ENCODE data around the gene PTGDR. TPM values are rescaled to one million over a fixed set of nuclear protein-coding genes. Genes with fewer than 3 reads are reported as not detected.

PTGDR gene
- total RNA-seq, 5 donors from 2014 or later (not counting 1 experiment from before 2014, with no cell fraction given): 1.8 to 8.9 (median 5.2) TPM

GRCh38 chr14:52275372-52275771 lies 7.9 kb downstream of the PTGDR start:
- Histone ChIP-seq H3K4me1 (ENCODE audit: control insufficient read depth in 1 of 2, extremely low read depth in 1 of 2, insufficient read depth in 2 of 2, low read length in 2 of 2) (peaks cover 0 to 12% of the 10 kb centered on the region in 2 experiments), H3K9me3 (no peaks in the 10 kb centered on the region), H3K4me3 (ENCODE audit: control insufficient read depth in 1 of 2, extremely low read depth in 1 of 2, low read length in 1 of 2) (no peak overlapping the region), H3K27ac (ENCODE audit: low read length) (no peak overlapping the region), H3K27me3 (replicated peaks in 1 of 2; ENCODE audit: control insufficient read depth in 2 of 2, extremely low read depth in 1 of 2, insufficient read depth in 2 of 2, low read length in 1 of 2) (no peaks in the 10 kb centered on the region), H3K36me3 (ENCODE audit: control insufficient read depth in 2 of 2, extremely low read depth in 1 of 2, insufficient read depth in 1 of 2, low read length in 1 of 2) (peaks cover 0 to 4% of the 10 kb centered on the region in 2 donors)
- H3K4me3 Mint-ChIP-seq: no peak overlapping the region
- H3K36me3 Mint-ChIP-seq: peaks cover 13% of the 10 kb centered on the region
- H3K4me1 Mint-ChIP-seq: peaks cover 6 to 40% (median 11%) of the 10 kb centered on the region in 3 donors
- no peak overlapping the region for H3K27ac Mint-ChIP-seq
- H3K9me3 Mint-ChIP-seq: no peaks in the 10 kb centered on the region
- ChIA-PET CTCF (interaction anchor here in 1 of 2 donors (0.9 kb wide), 1 partner anchor 306 kb away, joined by 3 read pairs; no protein-coding TSS in a partner anchor), POLR2A (no interaction called here)
- DNase-seq: no peak
- peaks cover 4% of the 10 kb centered on the region in 2 donors for H3K27me3 Mint-ChIP-seq
- ATAC-seq (replicated peaks in 1 of 4): no peak
- WGBS (ENCODE audit: insufficient coverage): no CpG with 5 or more reads among the region's 3 CpGs

- 93% methylated on average over 3 of the region's 4 CpGs for WGBS (ENCODE audit: insufficient coverage)
- ChIA-PET POLR2A (no interaction called here), CTCF (no interaction called here)
- H3K27me3 ChIP-seq (replicated peaks in 1 of 2; ENCODE audit: control insufficient read depth in 2 of 2, extremely low read depth in 1 of 2, insufficient read depth in 2 of 2, low read length in 1 of 2): no peaks in the 10 kb centered on the region
- Mint-ChIP-seq H3K4me1 (peaks cover 17 to 41% (median 18%) of the 10 kb centered on the region in 3 donors), H3K9me3 (no peaks in the 10 kb centered on the region), H3K27me3 (peaks cover 0 to 1% of the 10 kb centered on the region in 2 donors), H3K27ac (no peak overlapping the region), H3K4me3 (no peak overlapping the region), H3K36me3 (peaks cover 13% of the 10 kb centered on the region)
- ATAC-seq (replicated peaks in 1 of 4) (no peak), DNase-seq (no peak)
- H3K27ac ChIP-seq (ENCODE audit: low read length): no peak overlapping the region
- H3K4me3 ChIP-seq (ENCODE audit: control insufficient read depth in 1 of 2, extremely low read depth in 1 of 2, low read length in 1 of 2): no peak overlapping the region
- peaks cover 0 to 6% of the 10 kb centered on the region in 2 experiments for H3K4me1 ChIP-seq (ENCODE audit: control insufficient read depth in 1 of 2, extremely low read depth in 1 of 2, insufficient read depth in 2 of 2, low read length in 2 of 2)
- H3K9me3 ChIP-seq: no peaks in the 10 kb centered on the region
- H3K36me3 ChIP-seq (ENCODE audit: control insufficient read depth in 2 of 2, extremely low read depth in 1 of 2, insufficient read depth in 1 of 2, low read length in 1 of 2): peaks cover 0 to 4% of the 10 kb centered on the region in 2 donors
Observed at GRCh38 chr14:52277552-52277951, 10.1 kb downstream of the PTGDR start.

GRCh38 chr14:52279408-52279807 lies 11.9 kb downstream of the PTGDR start:
- H3K27ac ChIP-seq (ENCODE audit: low read length): no peak overlapping the region
- CTCF ChIA-PET: no interaction called here
- peaks cover 13% of the 10 kb centered on the region for H3K36me3 Mint-ChIP-seq

GRCh38 chr14:52283099-52283498 lies 15.6 kb downstream of the PTGDR start:
- no peak overlapping the region for H3K27ac ChIP-seq (ENCODE audit: low read length)
- Mint-ChIP-seq H3K36me3 (peaks cover 1% of the 10 kb centered on the region), H3K4me1 (peaks cover 42 to 60% (median 50%) of the 10 kb centered on the region in 3 donors), H3K4me3 (no peak overlapping the region), H3K27ac (no peak overlapping the region), H3K9me3 (no peaks in the 10 kb centered on the region), H3K27me3 (no peaks in the 10 kb centered on the region)
- ChIA-PET CTCF (no interaction called here), POLR2A (interaction anchor here in 1 of 2 donors (0.6 kb wide), 1 partner anchor 31 kb away, joined by 3 read pairs; the partner anchor contains the start of gene PTGER2)
- no peak overlapping the region for H3K4me3 ChIP-seq (ENCODE audit: control insufficient read depth in 1 of 2, extremely low read depth in 1 of 2, low read length in 1 of 2)
- peaks cover 19 to 27% of the 10 kb centered on the region in 2 experiments for H3K4me1 ChIP-seq (ENCODE audit: control insufficient read depth in 1 of 2, extremely low read depth in 1 of 2, insufficient read depth in 2 of 2, low read length in 2 of 2)
- H3K36me3 ChIP-seq (ENCODE audit: control insufficient read depth in 2 of 2, extremely low read depth in 1 of 2, insufficient read depth in 1 of 2, low read length in 1 of 2): no peaks in the 10 kb centered on the region
- WGBS (ENCODE audit: insufficient coverage): no CpG with 5 or more reads among the region's 2 CpGs
- ATAC-seq (replicated peaks in 1 of 4): no peak
- no peaks in the 10 kb centered on the region for H3K9me3 ChIP-seq
- no peak for DNase-seq
- no peaks in the 10 kb centered on the region for H3K27me3 ChIP-seq (replicated peaks in 1 of 2; ENCODE audit: control insufficient read depth in 2 of 2, extremely low read depth in 1 of 2, insufficient read depth in 2 of 2, low read length in 1 of 2)

More at GRCh38 chr14:52279408-52279807, 11.9 kb downstream of the PTGDR start:
- DNase-seq (no peak), ATAC-seq (replicated peaks in 1 of 4) (no peak)
- H3K9me3 Mint-ChIP-seq: no peaks in the 10 kb centered on the region
- Histone ChIP-seq H3K9me3 (no peaks in the 10 kb centered on the region), H3K4me1 (ENCODE audit: control insufficient read depth in 1 of 2, extremely low read depth in 1 of 2, insufficient read depth in 2 of 2, low read length in 2 of 2) (peaks cover 0 to under 1% of the 10 kb centered on the region in 2 experiments), H3K27me3 (replicated peaks in 1 of 2; ENCODE audit: control insufficient read depth in 2 of 2, extremely low read depth in 1 of 2, insufficient read depth in 2 of 2, low read length in 1 of 2) (no peaks in the 10 kb centered on the region), H3K36me3 (ENCODE audit: control insufficient read depth in 2 of 2, extremely low read depth in 1 of 2, insufficient read depth in 1 of 2, low read length in 1 of 2) (peaks cover 0 to 4% of the 10 kb centered on the region in 2 donors), H3K4me3 (ENCODE audit: control insufficient read depth in 1 of 2, extremely low read depth in 1 of 2, low read length in 1 of 2) (no peak overlapping the region)
- no peak overlapping the region for H3K27ac Mint-ChIP-seq
- peaks cover 0 to 1% of the 10 kb centered on the region in 2 donors for H3K27me3 Mint-ChIP-seq
- no CpG with 5 or more reads among the region's 3 CpGs for WGBS (ENCODE audit: insufficient coverage)
- POLR2A ChIA-PET: interaction anchor here (0.6 to 0.7 kb wide), 2 partner anchors 31 to 295 kb away, joined by 3 read pairs; no protein-coding TSS in a partner anchor
- peaks cover 14 to 34% (median 18%) of the 10 kb centered on the region in 3 donors for H3K4me1 Mint-ChIP-seq
- H3K4me3 Mint-ChIP-seq: no peak overlapping the region

DNA sequence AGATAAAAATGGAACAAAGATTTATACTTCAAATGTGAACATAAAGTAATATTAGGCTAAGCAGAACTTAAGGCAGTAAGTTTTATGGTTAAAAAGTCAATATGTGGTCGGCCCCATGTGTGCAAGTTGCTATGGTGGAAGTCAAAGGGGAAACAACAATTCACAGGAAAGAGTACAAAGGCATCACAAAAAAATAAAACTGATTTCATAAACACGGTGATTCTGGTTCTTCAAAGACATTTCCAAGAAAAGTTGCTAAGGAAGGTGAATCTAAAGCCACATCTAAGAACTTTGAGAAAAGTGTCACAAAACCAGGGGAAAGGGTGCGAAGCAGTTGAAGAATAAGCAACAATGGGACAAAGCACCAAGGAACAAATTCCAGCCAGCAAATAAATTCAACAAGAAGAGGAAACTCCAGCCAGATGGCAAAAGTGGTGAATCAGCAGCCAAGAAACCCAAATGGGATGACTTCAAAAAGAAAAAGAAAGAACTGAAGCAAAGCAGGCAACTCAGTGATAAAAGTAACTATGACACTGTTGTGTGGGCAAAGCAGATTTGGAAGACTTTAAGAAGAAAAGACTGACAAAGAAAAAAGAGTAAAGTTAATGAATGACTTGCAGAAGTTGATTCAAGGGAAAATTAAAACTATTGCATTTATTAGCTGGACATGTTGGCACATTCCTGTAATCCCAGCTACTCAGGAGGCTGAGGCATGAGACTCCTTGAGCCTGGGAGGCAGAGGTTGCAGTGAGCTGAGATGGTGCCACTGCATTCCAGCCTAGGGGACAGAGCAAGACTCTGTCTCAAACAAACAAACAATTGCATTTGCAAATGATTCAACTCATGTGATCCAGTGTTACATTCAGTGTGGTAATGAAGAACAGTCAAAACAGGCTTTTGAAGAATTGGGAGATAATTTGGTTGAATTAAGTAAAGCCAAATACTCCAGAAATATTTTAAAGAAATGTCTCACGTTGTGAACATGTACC lies 19.5 kb downstream of the PTGDR start:
- H3K9me3 Mint-ChIP-seq: peaks cover 0 to 5% (median 0%) of the 10 kb centered on the region in 3 donors
- Histone ChIP-seq H3K4me3 (ENCODE audit: control insufficient read depth in 1 of 2, extremely low read depth in 1 of 2, low read length in 1 of 2) (peak overlapping the region in 1 of 2 donors; percentile 6), H3K36me3 (ENCODE audit: control insufficient read depth in 2 of 2, extremely low read depth in 1 of 2, insufficient read depth in 1 of 2, low read length in 1 of 2) (no peaks in the 10 kb centered on the region), H3K27me3 (replicated peaks in 1 of 2; ENCODE audit: control insufficient read depth in 2 of 2, extremely low read depth in 1 of 2, insufficient read depth in 2 of 2, low read length in 1 of 2) (no peaks in the 10 kb centered on the region), H3K27ac (ENCODE audit: low read length) (no peak overlapping the region), H3K4me1 (ENCODE audit: control insufficient read depth in 1 of 2, extremely low read depth in 1 of 2, insufficient read depth in 2 of 2, low read length in 2 of 2) (peaks cover 19 to 27% of the 10 kb centered on the region in 2 experiments), H3K9me3 (no peaks in the 10 kb centered on the region)
- CTCF ChIA-PET: interaction anchor here (0.6 to 0.7 kb wide), 4 partner anchors 8 to 256 kb away, joined by 3 to 8 read pairs (median 4); no protein-coding TSS in a partner anchor
- DNase-seq (no peak), ATAC-seq (replicated peaks in 1 of 4) (peak; percentile 45 to 74 (median 71))
- H3K36me3 Mint-ChIP-seq: no peaks in the 10 kb centered on the region
- H3K4me3 Mint-ChIP-seq: peak overlapping the region; percentile 1 to 64 (median 4)
- no CpG with 5 or more reads among the region's 4 CpGs for WGBS (ENCODE audit: insufficient coverage)
- POLR2A ChIA-PET: interaction anchor here in 1 of 2 donors (0.8 kb wide), 1 partner anchor 503 kb away, joined by 11 read pairs; no protein-coding TSS in a partner anchor
- H3K4me1 Mint-ChIP-seq: peaks cover 33 to 45% (median 43%) of the 10 kb centered on the region in 3 donors
- H3K27me3 Mint-ChIP-seq: no peaks in the 10 kb centered on the region
- H3K27ac Mint-ChIP-seq: peak overlapping the region; percentile 52 to 69

DNA sequence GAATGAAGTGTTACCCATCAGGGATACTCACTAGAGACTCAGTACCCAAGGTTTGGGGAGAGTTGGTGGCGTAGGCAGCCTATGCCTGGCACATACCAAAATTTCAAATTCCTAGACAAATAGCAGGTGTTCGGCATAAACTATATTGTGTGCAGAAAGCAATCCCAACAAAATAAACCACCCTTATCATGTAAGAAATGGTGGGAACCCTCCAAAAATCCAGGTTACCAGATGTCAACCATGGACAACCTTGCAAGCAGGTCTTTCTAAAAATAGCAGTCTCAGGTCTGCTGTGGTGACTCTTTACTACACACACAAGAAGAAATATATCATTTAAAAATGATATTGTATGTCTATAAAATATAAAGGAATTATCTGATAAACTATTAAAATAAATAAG lies 28.9 kb downstream of the PTGDR start:
- Mint-ChIP-seq H3K9me3 (no peaks in the 10 kb centered on the region), H3K4me1 (peaks cover 18 to 32% (median 25%) of the 10 kb centered on the region in 3 donors), H3K27me3 (no peaks in the 10 kb centered on the region), H3K36me3 (no peaks in the 10 kb centered on the region), H3K4me3 (no peak overlapping the region), H3K27ac (no peak overlapping the region)
- ChIA-PET CTCF (no interaction called here), POLR2A (no interaction called here)
- H3K27me3 ChIP-seq (replicated peaks in 1 of 2; ENCODE audit: control insufficient read depth in 2 of 2, extremely low read depth in 1 of 2, insufficient read depth in 2 of 2, low read length in 1 of 2): no peaks in the 10 kb centered on the region
- H3K27ac ChIP-seq (ENCODE audit: low read length): no peak overlapping the region
- H3K4me3 ChIP-seq (ENCODE audit: control insufficient read depth in 1 of 2, extremely low read depth in 1 of 2, low read length in 1 of 2): no peak overlapping the region
- no peaks in the 10 kb centered on the region for H3K36me3 ChIP-seq (ENCODE audit: control insufficient read depth in 2 of 2, extremely low read depth in 1 of 2, insufficient read depth in 1 of 2, low read length in 1 of 2)
- DNase-seq (no peak), ATAC-seq (replicated peaks in 1 of 4) (no peak)
- 100% methylated on average over 1 of the region's 2 CpGs for WGBS (ENCODE audit: insufficient coverage)
- peaks cover 3 to 7% of the 10 kb centered on the region in 2 experiments for H3K4me1 ChIP-seq (ENCODE audit: control insufficient read depth in 1 of 2, extremely low read depth in 1 of 2, insufficient read depth in 2 of 2, low read length in 2 of 2)
- no peaks in the 10 kb centered on the region for H3K9me3 ChIP-seq

Measured in T-cell (primary cell).